ENCODE data around the gene HSPA6. TPM values are rescaled to one million over a fixed set of nuclear protein-coding genes. Genes with fewer than 3 reads are reported as not detected.

The HSPA6 gene
- total RNA-seq, 1 donor = 0.36 TPM

- no peak overlapping the region for H2AFZ ChIP-seq (ENCODE audit: low read length)
- no peak for DNase-seq (ENCODE audit: insufficient read length, low spot score, missing footprints)
- no peaks in the 10 kb centered on the region for H3K9me3 ChIP-seq (ENCODE audit: low read depth, low read length)
- no peaks in the 10 kb centered on the region for H3K79me2 ChIP-seq (ENCODE audit: insufficient read depth, low read length)
- no peaks in the 10 kb centered on the region for H3K36me3 ChIP-seq (ENCODE audit: insufficient read depth, low read length)
- TF ChIP-seq CTCF (IDR thresholded peaks at IDR 0.05; ENCODE audit: extremely low read depth, low read depth, low read length) = no peak
- peaks cover 14% of the 10 kb centered on the region for H3K27me3 ChIP-seq (ENCODE audit: insufficient read depth, low read length)
- no peaks in the 10 kb centered on the region for H4K20me1 ChIP-seq (ENCODE audit: insufficient read depth, low read length)
- no peak overlapping the region for H3K27ac ChIP-seq (ENCODE audit: low read depth, low read length)
- no peak overlapping the region for H3K4me3 ChIP-seq (ENCODE audit: insufficient read depth, low read length)
- H3K4me1 ChIP-seq (ENCODE audit: insufficient read depth, low read length) = no peaks in the 10 kb centered on the region
- no peak overlapping the region for H3K4me2 ChIP-seq (ENCODE audit: insufficient read depth, low read length)
Observed at GRCh38 chr1:161481624-161482392, 42.5 kb upstream of the HSPA6 start.

DNA sequence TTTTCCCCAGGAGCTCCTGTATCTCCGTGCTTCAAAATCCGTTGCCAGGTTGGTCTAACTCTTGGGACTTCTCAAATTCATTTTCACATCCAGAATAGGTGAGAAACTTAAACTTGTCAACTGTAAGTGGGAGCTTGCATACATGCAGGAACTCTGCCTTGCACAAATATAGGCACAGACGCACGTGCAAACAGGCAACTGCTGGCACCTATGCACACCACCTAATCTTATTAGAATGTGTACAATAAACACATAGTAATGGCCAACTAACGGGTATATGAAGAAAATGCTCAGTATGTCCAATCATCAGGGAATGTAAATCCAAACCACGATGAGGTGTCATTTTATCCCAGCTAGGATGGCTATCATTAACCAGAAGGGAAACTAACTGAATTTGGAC, 41.7 kb upstream of the HSPA6 start:
- Histone ChIP-seq H3K4me3 (ENCODE audit: insufficient read depth, low read length) (no peak overlapping the region), H3K9me3 (ENCODE audit: low read depth, low read length) (no peaks in the 10 kb centered on the region), H3K27me3 (ENCODE audit: insufficient read depth, low read length) (peaks cover 14% of the 10 kb centered on the region), H2AFZ (ENCODE audit: low read length) (no peak overlapping the region), H3K4me1 (ENCODE audit: insufficient read depth, low read length) (peaks cover 5% of the 10 kb centered on the region), H4K20me1 (ENCODE audit: insufficient read depth, low read length) (no peaks in the 10 kb centered on the region), H3K79me2 (ENCODE audit: insufficient read depth, low read length) (no peaks in the 10 kb centered on the region), H3K27ac (ENCODE audit: low read depth, low read length) (no peak overlapping the region), H3K4me2 (ENCODE audit: insufficient read depth, low read length) (no peak overlapping the region), H3K36me3 (ENCODE audit: insufficient read depth, low read length) (no peaks in the 10 kb centered on the region)
- no peak for DNase-seq (ENCODE audit: insufficient read length, low spot score, missing footprints)
- no peak for TF ChIP-seq CTCF (IDR thresholded peaks at IDR 0.05; ENCODE audit: extremely low read depth, low read depth, low read length)

DNA sequence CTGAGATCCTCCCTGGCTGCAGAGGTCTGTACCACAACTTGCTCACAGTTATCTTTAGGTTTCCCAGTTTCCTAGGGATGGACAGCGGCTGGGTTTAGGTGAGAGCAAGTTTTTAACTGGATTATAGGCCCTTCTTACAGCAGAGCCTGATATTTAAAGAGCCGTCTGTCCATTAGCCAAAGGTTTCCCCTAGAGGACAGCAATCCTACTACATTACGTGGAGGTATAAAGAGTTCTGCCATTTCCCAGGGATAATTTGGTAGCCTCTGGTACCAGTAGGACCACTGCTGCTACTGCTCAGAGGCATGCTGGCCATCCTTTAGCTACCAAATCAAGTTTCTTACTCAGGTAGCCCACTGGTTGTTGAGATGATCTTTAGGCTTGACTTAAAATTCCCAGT, 41.0 kb upstream of the HSPA6 start:
- Histone ChIP-seq H3K27ac (ENCODE audit: low read depth, low read length) (no peak overlapping the region), H3K36me3 (ENCODE audit: insufficient read depth, low read length) (no peaks in the 10 kb centered on the region), H3K79me2 (ENCODE audit: insufficient read depth, low read length) (no peaks in the 10 kb centered on the region), H3K4me1 (ENCODE audit: insufficient read depth, low read length) (peaks cover 5% of the 10 kb centered on the region), H3K4me2 (ENCODE audit: insufficient read depth, low read length) (no peak overlapping the region), H3K4me3 (ENCODE audit: insufficient read depth, low read length) (no peak overlapping the region), H3K27me3 (ENCODE audit: insufficient read depth, low read length) (peaks cover 18% of the 10 kb centered on the region), H4K20me1 (ENCODE audit: insufficient read depth, low read length) (no peaks in the 10 kb centered on the region), H3K9me3 (ENCODE audit: low read depth, low read length) (no peaks in the 10 kb centered on the region), H2AFZ (ENCODE audit: low read length) (no peak overlapping the region)
- peak; percentile 5 for TF ChIP-seq CTCF (IDR thresholded peaks at IDR 0.05; ENCODE audit: extremely low read depth, low read depth, low read length)
- peak; percentile 78 for DNase-seq (ENCODE audit: insufficient read length, low spot score, missing footprints)

DNA sequence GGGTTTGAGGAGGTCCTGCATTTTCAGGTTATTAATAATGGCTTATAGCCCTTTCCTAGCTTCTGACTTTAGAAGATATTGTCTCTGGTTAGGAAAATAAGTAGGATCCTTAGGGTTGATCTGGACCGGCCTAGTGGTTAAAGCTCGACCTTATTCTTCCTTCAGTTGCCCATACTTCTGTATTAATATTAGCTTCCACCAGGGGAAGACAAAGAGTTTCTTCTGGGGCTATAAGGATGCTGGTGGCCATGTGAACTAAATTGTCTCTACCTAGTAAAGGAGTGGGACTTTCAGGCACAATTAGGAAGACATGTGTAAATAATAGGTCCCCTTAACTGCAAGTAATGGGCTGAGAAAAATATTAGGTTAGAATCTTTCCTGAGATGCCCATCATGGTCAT, 39.7 kb upstream of the HSPA6 start:
- no peak overlapping the region for H3K27ac ChIP-seq (ENCODE audit: low read depth, low read length)
- H3K4me2 ChIP-seq (ENCODE audit: insufficient read depth, low read length) = no peak overlapping the region
- no peak overlapping the region for H3K4me3 ChIP-seq (ENCODE audit: insufficient read depth, low read length)
- H2AFZ ChIP-seq (ENCODE audit: low read length) = no peak overlapping the region
- peak; percentile 47 for TF ChIP-seq CTCF (IDR thresholded peaks at IDR 0.05; ENCODE audit: extremely low read depth, low read depth, low read length)
- no peaks in the 10 kb centered on the region for H3K36me3 ChIP-seq (ENCODE audit: insufficient read depth, low read length)
- H3K9me3 ChIP-seq (ENCODE audit: low read depth, low read length) = no peaks in the 10 kb centered on the region
- H3K4me1 ChIP-seq (ENCODE audit: insufficient read depth, low read length) = peaks cover 5% of the 10 kb centered on the region
- DNase-seq (ENCODE audit: insufficient read length, low spot score, missing footprints) = no peak
- no peaks in the 10 kb centered on the region for H3K79me2 ChIP-seq (ENCODE audit: insufficient read depth, low read length)
- H4K20me1 ChIP-seq (ENCODE audit: insufficient read depth, low read length) = no peaks in the 10 kb centered on the region
- peaks cover 31% of the 10 kb centered on the region for H3K27me3 ChIP-seq (ENCODE audit: insufficient read depth, low read length)

All from osteoblast (primary cell).